GM12801 (cell line): ENCODE measurements around the gene PDE4D.

Source experiments
- TF ChIP-seq, protein P1 (sequence below): IDR thresholded peaks from one replicate; pipeline ENCODE4 v1.5.1; 2011; ENCODE audit warnings: control low read depth; ENCODE audit not compliant: insufficient read length; ENCODE audit errors: extremely low read depth

The PDE4D gene

DNA sequence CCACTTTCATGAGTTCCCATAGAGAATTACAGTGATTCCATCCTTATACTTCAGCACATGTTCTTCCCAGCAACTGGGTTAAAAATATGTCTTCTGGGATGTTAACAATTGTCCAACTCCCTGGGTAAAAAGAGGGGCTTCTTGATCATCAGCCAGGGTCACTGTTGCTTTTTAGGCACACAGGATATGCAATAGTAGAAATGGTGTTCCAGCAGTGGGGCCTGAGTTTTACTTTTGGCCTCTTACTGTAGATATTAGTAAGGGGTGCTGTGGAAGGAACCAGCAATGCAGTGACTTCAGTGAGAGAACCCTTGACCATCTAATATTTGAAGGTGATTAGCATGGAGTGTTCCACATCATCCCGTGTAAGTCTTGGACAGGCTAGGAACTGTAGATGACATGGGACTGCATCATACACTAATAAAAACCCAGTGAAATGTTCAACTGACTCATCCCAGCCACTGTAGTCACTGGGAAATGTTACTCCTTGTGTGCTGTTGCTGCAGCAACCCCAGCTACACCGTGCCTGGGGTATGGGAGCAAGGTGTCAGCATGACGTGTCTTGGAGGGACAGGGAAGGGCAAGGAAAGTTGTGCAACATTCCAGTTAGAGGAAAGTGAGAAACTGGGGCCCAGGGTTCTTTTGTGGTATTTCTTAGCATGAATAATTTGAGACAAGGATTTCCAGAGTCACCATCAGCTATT, 699.8 kb downstream of the PDE4D start:
- TF ChIP-seq, protein P1, sequence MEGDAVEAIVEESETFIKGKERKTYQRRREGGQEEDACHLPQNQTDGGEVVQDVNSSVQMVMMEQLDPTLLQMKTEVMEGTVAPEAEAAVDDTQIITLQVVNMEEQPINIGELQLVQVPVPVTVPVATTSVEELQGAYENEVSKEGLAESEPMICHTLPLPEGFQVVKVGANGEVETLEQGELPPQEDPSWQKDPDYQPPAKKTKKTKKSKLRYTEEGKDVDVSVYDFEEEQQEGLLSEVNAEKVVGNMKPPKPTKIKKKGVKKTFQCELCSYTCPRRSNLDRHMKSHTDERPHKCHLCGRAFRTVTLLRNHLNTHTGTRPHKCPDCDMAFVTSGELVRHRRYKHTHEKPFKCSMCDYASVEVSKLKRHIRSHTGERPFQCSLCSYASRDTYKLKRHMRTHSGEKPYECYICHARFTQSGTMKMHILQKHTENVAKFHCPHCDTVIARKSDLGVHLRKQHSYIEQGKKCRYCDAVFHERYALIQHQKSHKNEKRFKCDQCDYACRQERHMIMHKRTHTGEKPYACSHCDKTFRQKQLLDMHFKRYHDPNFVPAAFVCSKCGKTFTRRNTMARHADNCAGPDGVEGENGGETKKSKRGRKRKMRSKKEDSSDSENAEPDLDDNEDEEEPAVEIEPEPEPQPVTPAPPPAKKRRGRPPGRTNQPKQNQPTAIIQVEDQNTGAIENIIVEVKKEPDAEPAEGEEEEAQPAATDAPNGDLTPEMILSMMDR, result no peak

DNA sequence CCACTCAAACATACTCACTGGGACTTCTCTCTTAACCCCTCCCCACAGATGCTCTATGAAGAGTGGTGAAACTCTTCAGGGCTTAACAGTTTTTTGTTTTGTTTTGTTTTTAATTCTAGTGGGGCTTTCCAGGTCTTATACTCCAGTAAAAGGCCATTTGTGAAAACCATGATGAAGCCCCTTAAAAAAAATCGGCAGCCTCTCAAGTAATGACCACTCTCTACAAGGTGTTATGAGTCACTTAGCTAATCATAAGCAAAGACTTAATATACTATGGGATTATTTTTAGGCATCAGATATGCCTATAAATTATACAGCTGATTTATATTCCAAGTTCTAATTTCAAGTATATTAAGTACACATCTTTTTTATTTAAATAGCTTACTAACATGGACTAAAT, 702.8 kb downstream of the PDE4D start:
- TF ChIP-seq, protein P1, result no peak

DNA sequence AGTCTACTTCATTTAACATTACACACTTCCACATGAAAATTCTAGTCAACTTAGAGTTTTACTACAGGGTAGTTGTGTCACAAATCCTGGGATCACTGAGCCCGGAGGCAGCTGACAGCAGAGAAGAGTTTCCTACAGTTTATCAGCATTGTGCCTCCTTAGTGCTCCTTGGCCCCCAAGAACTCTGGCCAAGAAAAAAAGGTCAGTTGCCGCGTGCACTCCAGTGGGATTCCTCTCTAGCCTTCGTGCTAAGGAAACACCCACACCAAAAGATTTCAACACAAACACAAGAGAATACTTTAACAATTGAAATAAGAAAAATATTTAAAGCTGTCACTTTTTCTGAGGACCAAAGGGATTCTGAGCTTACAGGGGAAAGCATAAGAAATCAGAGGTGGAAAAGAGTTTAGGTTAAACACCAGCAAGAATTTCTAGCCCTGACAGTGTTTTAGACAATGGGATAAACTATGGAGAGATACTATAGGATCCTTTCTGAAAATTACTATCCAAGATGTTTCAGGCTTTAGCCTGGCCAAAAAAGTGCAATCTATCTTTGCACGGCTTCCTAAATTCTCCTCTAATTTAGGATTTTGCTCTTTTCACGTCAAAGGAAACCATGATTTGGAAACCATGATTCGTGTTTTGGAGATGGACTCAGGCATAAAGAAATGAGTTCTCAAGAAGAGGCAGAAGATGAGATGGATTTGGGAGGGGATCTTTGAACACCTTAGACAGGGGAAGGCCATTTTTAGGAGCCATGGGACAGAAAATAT, 703.9 kb downstream of the PDE4D start:
- TF ChIP-seq, protein P1, result no peak

DNA sequence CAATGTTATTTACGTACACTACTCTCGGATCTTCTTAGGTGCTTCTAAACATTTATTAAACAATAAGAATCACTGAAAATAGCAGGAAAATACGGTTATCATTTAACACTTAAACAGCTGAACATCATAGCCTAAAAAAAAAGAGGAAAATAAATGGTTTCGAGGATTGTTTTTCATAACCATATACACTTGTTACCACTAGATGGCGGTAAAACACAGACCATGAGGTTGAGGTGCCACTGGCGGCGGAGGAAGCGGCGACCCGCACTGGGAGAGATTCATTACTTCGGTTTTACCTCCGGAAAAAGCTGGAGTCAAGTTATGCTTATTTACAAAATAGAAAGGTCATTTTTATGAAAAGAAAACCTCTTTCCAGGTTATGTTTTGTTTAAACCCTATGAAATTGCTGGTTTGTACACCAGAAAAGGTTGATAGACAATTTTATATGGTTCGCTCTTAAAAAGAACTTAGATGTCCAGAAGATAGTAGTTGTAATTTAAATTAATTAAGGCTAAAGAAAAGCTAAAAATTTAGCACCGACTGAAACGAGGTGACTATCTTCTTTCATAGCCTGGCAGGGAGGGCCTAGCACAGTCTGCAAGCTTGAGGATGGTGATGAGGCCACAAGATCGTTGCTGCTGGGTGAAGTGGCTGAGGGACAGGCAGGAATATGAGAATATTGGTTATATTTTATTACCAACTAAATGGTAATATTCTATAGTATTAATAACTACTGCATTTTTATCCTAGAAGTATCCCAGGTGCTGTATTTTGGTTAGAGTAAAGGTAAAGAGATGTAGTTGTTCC, 704.9 kb downstream of the PDE4D start:
- TF ChIP-seq, protein P1, result no peak

DNA sequence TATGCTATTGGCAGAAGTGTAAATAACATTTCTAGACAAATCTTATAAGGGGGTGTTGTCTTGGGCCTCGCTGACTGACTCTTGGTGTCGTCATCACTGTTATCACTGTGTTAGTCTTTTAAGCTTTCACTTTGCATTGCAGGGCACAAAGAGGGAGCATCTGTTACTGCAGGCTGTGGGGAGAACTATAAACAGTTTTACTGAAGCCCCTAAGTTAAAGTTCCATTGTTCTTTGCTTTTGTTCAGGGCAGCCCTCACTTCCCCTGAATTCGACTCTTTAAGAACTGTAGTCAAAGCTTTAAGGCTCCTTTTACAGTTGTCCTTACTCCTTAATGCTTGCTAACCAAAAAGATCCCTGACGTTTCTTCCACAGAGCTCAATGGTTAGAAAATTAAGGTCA, 705.7 kb downstream of the PDE4D start:
- TF ChIP-seq, protein P1, result no peak

DNA sequence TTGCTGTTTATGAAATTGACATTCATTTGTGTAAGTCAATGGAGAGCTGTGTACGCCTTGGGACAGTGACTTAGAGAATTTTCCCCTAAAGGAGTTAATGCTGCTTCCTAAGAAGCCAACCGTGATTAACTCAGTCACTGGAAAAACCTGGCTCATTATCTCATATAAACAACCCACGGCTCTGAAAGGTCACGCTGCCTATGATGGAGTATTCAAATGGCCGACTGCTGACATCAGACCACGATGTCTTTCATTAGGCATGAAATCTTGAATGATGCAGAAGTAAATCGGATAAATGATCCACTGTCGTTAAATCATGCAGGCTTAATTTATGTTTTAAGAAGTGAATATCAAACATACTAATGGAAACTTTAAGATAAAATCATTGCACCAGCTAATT, 706.9 kb downstream of the PDE4D start:
- TF ChIP-seq, protein P1, result no peak

DNA sequence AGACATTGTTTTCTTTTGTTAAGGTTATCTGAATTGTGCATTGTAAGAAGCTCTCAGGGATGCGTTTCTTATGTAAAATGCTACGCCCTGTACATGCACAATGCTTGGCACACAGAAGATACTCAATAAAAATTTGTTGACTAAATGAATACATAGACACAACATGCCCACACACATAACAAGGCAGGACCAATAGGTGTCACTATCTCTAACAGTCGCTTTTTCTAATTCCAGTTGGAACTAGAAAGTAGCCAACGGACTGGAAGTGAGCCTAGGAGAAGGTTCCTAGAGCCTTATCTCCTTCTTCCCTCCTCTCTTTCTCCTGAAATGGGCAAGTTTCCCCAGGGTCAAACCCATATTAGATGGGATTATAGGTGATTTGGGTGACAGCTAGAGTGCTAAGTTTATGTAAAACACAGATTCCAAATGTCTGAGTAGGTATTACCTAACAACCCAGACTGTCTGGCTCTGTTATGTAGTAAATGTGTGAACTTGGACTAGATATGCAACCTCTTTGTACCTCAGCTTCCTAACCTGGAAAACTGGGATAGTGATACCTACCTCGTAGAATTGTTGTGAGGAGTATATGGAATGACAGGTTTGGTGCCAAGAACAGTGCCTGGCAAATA, 707.7 kb downstream of the PDE4D start:
- TF ChIP-seq, protein P1, result no peak
